Transverse colon (tissue), 4 donors: ENCODE measurements around the gene PTPRN2.

ENCODE experiments used
- CTCF ChIP-seq, 5 experiments: fragments of 200-600 bp in 3 of 5; fragments of 450-650 bp in 2 of 5; sonication (generic) in 3 of 5; IDR thresholded peaks; 1 replicate in 2 of 5; 2 replicates in 3 of 5; pipeline ENCODE4 v1.5.1; 2016 to 2017; ENCODE audit warnings: antibody characterized with exemption in 5 of 5, inconsistent platforms in 3 of 5, mild to moderate bottlenecking in 2 of 5, moderate library complexity in 1 of 5
- POLR2A ChIP-seq: fragments of 450-650 bp; IDR thresholded peaks from one replicate; pipeline ENCODE4 v1.6.1; 2016; ENCODE audit warnings: antibody characterized with exemption, mild to moderate bottlenecking, moderate library complexity
- POLR2AphosphoS5 ChIP-seq, 3 donors: sonication (generic); formaldehyde crosslinking; IDR thresholded peaks; one replicate each; pipeline ENCODE4 v1.6.1; 2016; ENCODE audit warnings: antibody characterized with exemption in 3 of 3

DNA sequence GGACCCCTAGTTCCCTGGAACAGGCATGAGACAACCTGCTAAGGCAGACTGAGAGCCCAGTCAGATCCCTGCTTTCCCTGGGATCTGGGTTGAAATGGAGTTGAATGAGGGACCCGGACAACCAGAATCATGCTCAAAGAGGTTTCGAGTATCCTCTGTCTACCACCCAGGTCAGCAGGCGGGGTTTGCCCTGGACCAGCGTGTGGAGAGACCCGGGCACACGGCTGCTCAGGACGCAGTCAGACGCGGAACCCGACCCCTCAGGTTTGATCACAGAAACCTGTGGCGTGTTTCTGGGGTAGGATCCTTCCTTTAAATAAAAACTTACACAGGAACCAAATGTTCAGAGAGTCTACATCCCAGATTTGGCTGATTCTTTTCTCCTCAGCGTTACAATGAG, 330.6 kb downstream of the PTPRN2 start:
- no peak for TF ChIP-seq CTCF (IDR thresholded peaks at IDR 0.05)
- no peak for TF ChIP-seq POLR2AphosphoS5 (IDR thresholded peaks at IDR 0.05)
- TF ChIP-seq POLR2A, result no peak
